HEK293T (cell line): ENCODE measurements around the gene KCNK2.

Experiments used
- CTCF ChIA-PET: fragments of 350-600 bp; formaldehyde crosslinking; extraction: SDS; loops from one replicate; lab custom pipeline; 2021; ENCODE audit warnings: antibody characterized with exemption, inconsistent platforms; lab: Yijun Ruan, JAX
- POLR2A ChIA-PET: fragments of 350-600 bp; formaldehyde crosslinking; extraction: SDS; loops from one replicate; lab custom pipeline; 2020; ENCODE audit warnings: antibody characterized with exemption, inconsistent platforms; lab: Yijun Ruan, JAX
- DNase-seq: peaks from one replicate; pipeline ENCODE4 v3.0.0; 2012; ENCODE audit warnings: mixed read lengths; ENCODE audit errors: extremely low spot score
- ARNT ChIP-seq: fragments of 450-650 bp; IDR thresholded peaks from 2 replicates; pipeline ENCODE4 v1.6.1; 2017; ENCODE audit warnings: mild to moderate bottlenecking
- BHLHE40 ChIP-seq: fragments of 450-650 bp; IDR thresholded peaks from 2 replicates; pipeline ENCODE4 v1.6.1; 2016; ENCODE audit warnings: mild to moderate bottlenecking, moderate library complexity, borderline replicate concordance
- CTBP1 ChIP-seq: fragments of 450-650 bp; IDR thresholded peaks from 2 replicates; pipeline ENCODE4 v1.6.1; 2016; ENCODE audit warnings: borderline replicate concordance
- ELF4 ChIP-seq: fragments of 450-650 bp; IDR thresholded peaks from 2 replicates; pipeline ENCODE4 v1.6.1; 2017; ENCODE audit warnings: antibody characterized with exemption
- FOXA1 ChIP-seq: fragments of 450-650 bp; IDR thresholded peaks from 2 replicates; pipeline ENCODE4 v1.6.1; 2016; ENCODE audit warnings: mild to moderate bottlenecking
- FOXK2 ChIP-seq: fragments of 450-650 bp; IDR thresholded peaks from 2 replicates; pipeline ENCODE4 v1.6.1; 2016; ENCODE audit warnings: mild to moderate bottlenecking
- FOXM1 ChIP-seq: fragments of 450-650 bp; IDR thresholded peaks from 2 replicates; pipeline ENCODE4 v1.6.1; 2017; ENCODE audit warnings: mild to moderate bottlenecking, borderline replicate concordance
- HDGF ChIP-seq: fragments of 450-650 bp; IDR thresholded peaks from 2 replicates; pipeline ENCODE4 v1.6.1; 2017; ENCODE audit warnings: antibody characterized with exemption, borderline replicate concordance
- L3MBTL2 ChIP-seq: fragments of 450-650 bp; conservative IDR thresholded peaks from 2 replicates; pipeline ENCODE4 v1.6.1; 2016; ENCODE audit warnings: mild to moderate bottlenecking
- LEF1 ChIP-seq: fragments of 450-650 bp; IDR thresholded peaks from 2 replicates; pipeline ENCODE4 v1.6.1; 2017; ENCODE audit warnings: mild to moderate bottlenecking, borderline replicate concordance
- NFRKB ChIP-seq: fragments of 450-650 bp; IDR thresholded peaks from 2 replicates; pipeline ENCODE4 v1.6.1; 2016; ENCODE audit warnings: mild to moderate bottlenecking, moderate library complexity
- SP1 ChIP-seq: fragments of 450-650 bp; IDR thresholded peaks from 2 replicates; pipeline ENCODE4 v1.6.1; 2017
- SUZ12 ChIP-seq: fragments of 450-650 bp; IDR thresholded peaks from 2 replicates; pipeline ENCODE4 v1.6.1; 2016; ENCODE audit warnings: mild to moderate bottlenecking
- TARDBP ChIP-seq: fragments of 450-650 bp; IDR thresholded peaks from 2 replicates; pipeline ENCODE4 v1.6.1; 2016
- ZNF384 ChIP-seq: fragments of 450-650 bp; IDR thresholded peaks from 2 replicates; pipeline ENCODE4 v1.6.1; 2016
- TF ChIP-seq, protein P1 (sequence below): fragments of 450-650 bp; IDR thresholded peaks from 2 replicates; pipeline ENCODE4 v1.6.1; 2016

Gene KCNK2

DNA sequence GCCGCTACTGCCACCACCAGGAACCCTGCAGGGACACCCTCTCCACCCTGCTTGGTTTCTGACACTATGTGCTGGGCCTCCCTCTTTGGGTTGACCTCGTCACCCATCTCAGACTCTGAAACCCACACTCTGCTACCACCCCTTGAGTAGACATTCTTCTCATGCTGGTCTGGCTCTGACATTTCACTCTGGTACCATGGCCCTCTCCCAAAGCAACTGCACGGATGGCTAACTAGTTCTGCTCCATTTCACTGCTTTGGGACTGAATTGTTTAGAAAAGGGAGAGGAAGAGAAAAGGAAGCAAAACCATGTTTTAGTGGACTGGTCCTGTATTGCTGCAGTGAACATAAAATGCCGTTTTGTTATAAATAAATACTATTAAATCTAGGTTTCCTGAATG, 137.8 kb downstream of the KCNK2 start:
- CTCF ChIA-PET, result no interaction called here
- DNase-seq, result no peak
- TF ChIP-seq FOXM1, result no peak
- TF ChIP-seq FOXA1, result no peak
- TF ChIP-seq ARNT, result no peak
- TF ChIP-seq HDGF, result no peak
- no peak for TF ChIP-seq ZNF384
- no peak for TF ChIP-seq BHLHE40
- TF ChIP-seq LEF1, result no peak
- no peak for TF ChIP-seq SUZ12
- TF ChIP-seq CTBP1, result no peak
- TF ChIP-seq, protein P1, sequence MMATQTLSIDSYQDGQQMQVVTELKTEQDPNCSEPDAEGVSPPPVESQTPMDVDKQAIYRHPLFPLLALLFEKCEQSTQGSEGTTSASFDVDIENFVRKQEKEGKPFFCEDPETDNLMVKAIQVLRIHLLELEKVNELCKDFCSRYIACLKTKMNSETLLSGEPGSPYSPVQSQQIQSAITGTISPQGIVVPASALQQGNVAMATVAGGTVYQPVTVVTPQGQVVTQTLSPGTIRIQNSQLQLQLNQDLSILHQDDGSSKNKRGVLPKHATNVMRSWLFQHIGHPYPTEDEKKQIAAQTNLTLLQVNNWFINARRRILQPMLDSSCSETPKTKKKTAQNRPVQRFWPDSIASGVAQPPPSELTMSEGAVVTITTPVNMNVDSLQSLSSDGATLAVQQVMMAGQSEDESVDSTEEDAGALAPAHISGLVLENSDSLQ, result no peak
- no peak for TF ChIP-seq TARDBP
- no peak for TF ChIP-seq L3MBTL2
- TF ChIP-seq NFRKB, result no peak
- POLR2A ChIA-PET, result no interaction called here

DNA sequence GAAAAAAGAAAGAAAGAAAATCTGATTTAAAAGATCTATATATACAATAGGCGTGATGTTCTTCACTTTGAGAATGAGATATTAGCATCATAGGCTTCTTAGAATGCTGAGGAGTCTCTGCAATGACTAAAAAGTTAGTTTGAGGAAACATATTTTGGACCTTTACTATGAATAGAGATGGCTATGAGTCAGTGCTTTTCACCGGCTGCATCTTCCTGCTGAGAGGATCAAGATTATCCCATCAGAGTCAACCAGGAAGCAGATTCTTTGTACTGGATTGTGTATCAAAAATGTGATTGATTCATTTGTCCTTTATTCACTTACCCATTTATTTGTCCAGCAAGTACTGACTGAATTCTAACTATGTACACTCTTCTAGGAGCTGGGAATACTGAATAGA, 144.2 kb downstream of the KCNK2 start:
- POLR2A ChIA-PET, result no interaction called here
- no peak for TF ChIP-seq L3MBTL2
- no peak for TF ChIP-seq CTBP1
- TF ChIP-seq ARNT, result no peak
- TF ChIP-seq NFRKB, result no peak
- no peak for TF ChIP-seq HDGF
- no peak for TF ChIP-seq BHLHE40
- TF ChIP-seq FOXM1, result no peak
- TF ChIP-seq, protein P1, result no peak
- TF ChIP-seq FOXA1, result no peak
- TF ChIP-seq LEF1, result no peak
- CTCF ChIA-PET, result no interaction called here
- no peak for DNase-seq

DNA sequence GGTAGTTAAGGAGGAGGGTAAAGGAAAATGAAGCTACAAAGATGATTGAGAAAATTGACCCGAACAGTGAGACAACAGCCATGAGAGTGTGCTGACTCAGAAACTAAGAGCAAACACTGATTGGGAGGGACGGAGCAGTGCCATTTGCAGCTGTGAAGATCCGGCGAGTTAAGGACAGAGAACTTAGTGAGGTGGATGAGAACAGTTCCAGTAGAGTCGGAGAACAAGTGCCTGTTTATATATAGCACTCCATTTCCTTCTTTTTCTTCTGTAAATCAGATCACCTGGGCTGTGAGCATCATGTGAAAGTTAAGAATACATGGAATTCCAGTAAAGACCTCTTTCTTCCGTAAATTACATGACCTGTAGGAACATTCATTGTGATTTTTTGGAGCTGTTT, 145.7 kb downstream of the KCNK2 start:
- DNase-seq, result no peak
- CTCF ChIA-PET, result no interaction called here
- POLR2A ChIA-PET, result no interaction called here
- TF ChIP-seq HDGF, result no peak
- no peak for TF ChIP-seq TARDBP
- TF ChIP-seq ARNT, result no peak
- TF ChIP-seq NFRKB, result no peak
- TF ChIP-seq SUZ12, result no peak
- TF ChIP-seq FOXK2, result no peak
- no peak for TF ChIP-seq L3MBTL2
- TF ChIP-seq CTBP1, result no peak
- no peak for TF ChIP-seq FOXA1
- TF ChIP-seq BHLHE40, result no peak
- TF ChIP-seq ELF4, result no peak
- TF ChIP-seq SP1, result no peak
- TF ChIP-seq LEF1, result no peak

DNA sequence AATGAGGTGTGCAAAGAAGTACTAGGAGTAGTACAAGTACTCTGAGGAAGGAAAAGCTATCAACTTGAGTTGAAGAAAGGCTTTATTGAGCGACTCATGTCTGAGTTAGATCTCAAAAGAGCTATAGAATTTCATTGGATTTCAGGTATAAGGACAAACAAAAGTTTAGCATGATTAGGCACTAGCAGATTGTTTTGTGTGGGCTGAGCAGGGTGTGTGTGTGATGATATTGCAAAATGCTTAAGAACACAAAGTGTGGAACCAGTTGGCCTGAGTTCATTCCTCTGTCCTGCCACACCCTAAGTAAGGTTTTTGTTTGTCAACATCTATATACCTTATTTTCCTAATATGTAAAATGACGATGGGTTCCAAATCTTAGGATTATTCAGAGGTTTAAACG, 158.9 kb downstream of the KCNK2 start:
- DNase-seq, result no peak
- CTCF ChIA-PET, result no interaction called here
- TF ChIP-seq FOXK2, result no peak
- TF ChIP-seq, protein P1, result no peak
- TF ChIP-seq ARNT, result no peak
- TF ChIP-seq FOXM1, result no peak
- TF ChIP-seq NFRKB, result no peak
- TF ChIP-seq SP1, result no peak
- POLR2A ChIA-PET, result no interaction called here

GRCh38 chr1:215243345-215244054, 161.0 kb downstream of the KCNK2 start:
- TF ChIP-seq L3MBTL2 (no peak), NFRKB (no peak), FOXM1 (no peak), FOXK2 (no peak), FOXA1 (no peak), ARNT (no peak), ZNF384 (no peak), HDGF (no peak), CTBP1 (no peak), SUZ12 (no peak), BHLHE40 (no peak)
- TF ChIP-seq, protein P1, result no peak
- ChIA-PET POLR2A (no interaction called here), CTCF (no interaction called here)
- DNase-seq, result no peak

DNA sequence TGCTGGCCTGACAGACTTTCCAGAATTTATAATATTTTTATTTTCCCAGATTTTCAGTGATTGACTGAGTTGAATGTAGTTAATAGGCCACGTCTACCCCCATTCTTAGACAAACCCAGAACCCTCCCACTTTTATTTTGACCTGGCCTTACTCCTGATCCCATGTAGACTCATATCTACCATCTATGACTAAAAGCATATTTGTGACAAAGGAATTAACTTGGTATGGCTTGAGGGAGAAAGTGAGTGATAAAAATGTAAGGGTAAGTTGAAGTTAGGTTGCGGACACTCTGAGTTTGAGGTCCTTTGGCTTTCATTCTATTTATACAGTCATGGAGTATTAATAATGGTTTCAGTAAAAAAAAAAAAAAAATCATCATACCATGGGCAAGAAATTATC, 168.4 kb downstream of the KCNK2 start:
- no peak for TF ChIP-seq ARNT
- TF ChIP-seq TARDBP, result no peak
- TF ChIP-seq HDGF, result no peak
- TF ChIP-seq BHLHE40, result no peak
- TF ChIP-seq ZNF384, result no peak
- no peak for TF ChIP-seq SUZ12
- TF ChIP-seq SP1, result no peak
- TF ChIP-seq NFRKB, result no peak
- TF ChIP-seq L3MBTL2, result no peak
- TF ChIP-seq ELF4, result no peak
- CTCF ChIA-PET, result no interaction called here
- POLR2A ChIA-PET, result no interaction called here

More for the DNA sequence above, 168.4 kb downstream of the KCNK2 start:
- DNase-seq, result no peak
